Measurements from ENCODE around the gene ID2. TPM values are rescaled to one million over a fixed set of nuclear protein-coding genes. Genes with fewer than 3 reads are reported as not detected.

Gene ID2
- total and polyA plus RNA-seq, 2 of the 13 experiments (the other 11 are each of a cell fraction or from before 2014, with no cell fraction given): 214 to 719 TPM

DNA sequence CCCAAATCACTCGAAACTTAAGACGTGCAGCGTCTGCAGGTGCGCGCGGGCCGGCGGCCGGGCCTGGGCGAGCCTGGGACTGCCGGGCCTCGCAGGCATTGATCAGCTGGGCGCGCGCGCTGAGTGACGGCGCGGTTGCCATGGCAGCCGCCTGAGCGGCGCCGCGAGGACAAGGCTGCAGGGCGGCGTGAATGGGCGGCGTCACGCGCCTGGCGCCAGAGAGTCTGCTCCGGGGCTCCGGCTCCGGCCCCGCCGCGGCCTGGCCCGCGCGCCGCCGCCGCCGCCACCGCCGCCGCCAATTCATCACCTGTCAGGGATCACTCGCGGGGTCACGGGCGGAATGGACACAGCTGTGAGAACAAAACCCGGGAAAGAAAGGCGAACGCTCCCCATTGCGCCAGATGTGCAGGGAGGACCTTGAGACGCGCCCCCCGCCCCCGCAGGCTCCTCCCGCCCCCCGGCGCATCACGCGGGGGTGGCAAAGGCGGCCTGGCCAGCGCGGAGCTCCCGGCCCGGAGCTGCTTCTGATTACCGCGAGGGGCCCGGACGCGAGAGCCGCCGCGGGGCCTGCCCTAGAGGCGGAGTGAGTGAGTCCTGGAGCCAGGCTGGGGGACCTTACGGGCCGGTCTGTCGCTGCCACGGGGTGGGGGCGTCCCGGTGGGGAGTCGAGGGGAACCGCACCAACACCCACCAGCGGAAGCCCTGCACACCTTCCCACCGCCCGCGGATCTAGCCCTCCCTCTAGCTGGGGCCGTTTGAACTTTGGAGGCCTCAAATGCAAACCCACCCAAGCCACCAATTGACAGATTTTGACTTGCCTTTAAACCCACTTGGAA, 2.9 kb upstream of the ID2 start (continued):
- TF ChIP-seq FOXO1 (CRISPR knock-in tag; IDR thresholded peaks at IDR 0.05) (peak; percentile 55; the same call in 1 of the 2 replicates), MED13 (CRISPR knock-in tag; IDR thresholded peaks at IDR 0.05) (peak; percentile 89), ZNF768 (CRISPR knock-in tag; IDR thresholded peaks at IDR 0.05) (peak; percentile 48; the same call in 1 of the 2 replicates), TEAD3 (CRISPR knock-in tag; optimal IDR thresholded peaks at IDR 0.05; ENCODE audit: borderline replicate concordance) (peak; percentile 32)
- TF ChIP-seq, protein P1, sequence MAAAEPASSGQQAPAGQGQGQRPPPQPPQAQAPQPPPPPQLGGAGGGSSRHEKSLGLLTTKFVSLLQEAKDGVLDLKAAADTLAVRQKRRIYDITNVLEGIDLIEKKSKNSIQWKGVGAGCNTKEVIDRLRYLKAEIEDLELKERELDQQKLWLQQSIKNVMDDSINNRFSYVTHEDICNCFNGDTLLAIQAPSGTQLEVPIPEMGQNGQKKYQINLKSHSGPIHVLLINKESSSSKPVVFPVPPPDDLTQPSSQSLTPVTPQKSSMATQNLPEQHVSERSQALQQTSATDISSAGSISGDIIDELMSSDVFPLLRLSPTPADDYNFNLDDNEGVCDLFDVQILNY (CRISPR knock-in tag; conservative IDR thresholded peaks at IDR 0.05): peak; percentile 38; the same call in 1 of the 2 replicates

DNA sequence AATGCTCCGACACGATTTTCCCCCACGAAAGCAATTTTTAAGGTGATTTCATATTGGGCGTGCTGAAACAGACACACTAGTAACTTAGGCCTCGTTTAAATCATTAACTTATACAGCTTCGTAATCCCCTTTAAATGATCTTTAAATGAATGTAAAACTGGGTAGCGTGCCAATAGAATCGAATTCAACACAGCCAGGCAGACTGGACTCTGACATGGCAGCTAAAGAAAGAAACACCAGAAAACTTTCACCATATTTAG, 2.4 kb upstream of the ID2 start:
- DNase-seq (ENCODE audit: low spot score) (no peak), ATAC-seq (no peak), FAIRE-seq (no peak)
- Histone ChIP-seq H4K20me1 (ENCODE audit: insufficient read depth, low read length) (peaks cover 21% of the 10 kb centered on the region), H3K4me2 (ENCODE audit: low read depth, low read length) (peak overlapping the region; percentile 99), H3K36me3 (replicated peaks in 1 of 2; ENCODE audit: control insufficient read depth in 1 of 2, insufficient read depth in 2 of 2, low read length in 2 of 2) (no peaks in the 10 kb centered on the region), H3K79me2 (ENCODE audit: insufficient read depth, low read length) (peaks cover 30% of the 10 kb centered on the region), H3K9me3 (ENCODE audit: low read length) (peaks cover 6% of the 10 kb centered on the region), H3K4me3 (replicated peaks in 1 of 3; ENCODE audit: insufficient read depth in 1 of 3, low read depth in 2 of 3, low read length in 3 of 3) (peak overlapping the region; percentile 79 to 94 (median 83)), H3K4me1 (ENCODE audit: insufficient read depth, low read length) (peaks cover 38% of the 10 kb centered on the region), H3K27me3 (ENCODE audit: control insufficient read depth in 1 of 2, insufficient read depth in 2 of 2, low read length in 2 of 2) (peaks cover 0 to 8% of the 10 kb centered on the region in 2 experiments; a peak in 1 of 5 replicates), H2AFZ (ENCODE audit: low read length) (no peak overlapping the region), H3K9ac (ENCODE audit: insufficient read depth, low read depth, low read length) (peak overlapping the region; percentile 100), H3K27ac (ENCODE audit: extremely low read length, insufficient read depth, low read length) (peak overlapping the region; percentile 100)
- ChIA-PET CTCF (ENCODE audit: low intra/inter-chr PET ratio, low total read pairs) (interaction anchor here (1.1 kb wide), 1 partner anchor 51 kb away, joined by 4 read pairs; no protein-coding TSS in a partner anchor), POLR2A (interaction anchor here (1.0 to 7.2 kb wide), 20 partner anchors 10 to 588 kb away, joined by 3 to 354 read pairs (median 29); no protein-coding TSS in a partner anchor)
- under 1% methylated on average over 8 of the region's 8 CpGs for WGBS (ENCODE audit: low lambda C conversion rate)
- BruUV-seq (replicated peaks): no TSS peak
- intact Hi-C loops (cut with micrococcal nuclease; ENCODE audit: unreplicated experiment): loop anchor here (2.0 kb wide), 1 partner anchor 577 kb away; no protein-coding TSS in a partner anchor
- in situ Hi-C loops (cut with HindIII; ENCODE audit: extremely low pct_ligation_motif_present, low pct_unique_long_range_greater_than_20kb): loop anchor here (5.0 kb wide), 2 partner anchors 52 to 572 kb away; no protein-coding TSS in a partner anchor
- TF ChIP-seq STAG1 (CRISPR knock-in tag; IDR thresholded peaks at IDR 0.05) (no peak), HOXA3 (CRISPR knock-in tag; IDR thresholded peaks at IDR 0.05) (no peak), FLYWCH1 (CRISPR knock-in tag; IDR thresholded peaks at IDR 0.05) (0 out of 2 replicates have a peak, but pooled peaks have one; percentile 21), ZNF749 (CRISPR knock-in tag; IDR thresholded peaks at IDR 0.05; ENCODE audit: borderline replicate concordance) (0 out of 2 replicates have a peak, but pooled peaks have one; percentile 30), ZNF556 (CRISPR knock-in tag; IDR thresholded peaks at IDR 0.05; ENCODE audit: borderline replicate concordance) (no peak), ELF4 (CRISPR knock-in tag; IDR thresholded peaks at IDR 0.05; ENCODE audit: borderline replicate concordance) (0 out of 2 replicates have a peak, but pooled peaks have one; percentile 15), SOX13 (IDR thresholded peaks at IDR 0.05) (no peak), SOX13 (CRISPR knock-in tag; conservative IDR thresholded peaks at IDR 0.05 in 1 of 2, IDR thresholded peaks at IDR 0.05 in 1 of 2) (peak in 1 of 2 experiments; percentile 12; a peak in 1 of 4 replicates), ZNF777 (CRISPR knock-in tag; IDR thresholded peaks at IDR 0.05) (no peak), FOXP1 (IDR thresholded peaks at IDR 0.05) (no peak), FOXP1 (CRISPR knock-in tag; IDR thresholded peaks at IDR 0.05) (no peak)
- TF ChIP-seq, protein P2, sequence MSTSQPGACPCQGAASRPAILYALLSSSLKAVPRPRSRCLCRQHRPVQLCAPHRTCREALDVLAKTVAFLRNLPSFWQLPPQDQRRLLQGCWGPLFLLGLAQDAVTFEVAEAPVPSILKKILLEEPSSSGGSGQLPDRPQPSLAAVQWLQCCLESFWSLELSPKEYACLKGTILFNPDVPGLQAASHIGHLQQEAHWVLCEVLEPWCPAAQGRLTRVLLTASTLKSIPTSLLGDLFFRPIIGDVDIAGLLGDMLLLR (CRISPR knock-in tag; IDR thresholded peaks at IDR 0.05): 0 out of 2 replicates have a peak, but pooled peaks have one; percentile 3
- TF ChIP-seq, protein P3, sequence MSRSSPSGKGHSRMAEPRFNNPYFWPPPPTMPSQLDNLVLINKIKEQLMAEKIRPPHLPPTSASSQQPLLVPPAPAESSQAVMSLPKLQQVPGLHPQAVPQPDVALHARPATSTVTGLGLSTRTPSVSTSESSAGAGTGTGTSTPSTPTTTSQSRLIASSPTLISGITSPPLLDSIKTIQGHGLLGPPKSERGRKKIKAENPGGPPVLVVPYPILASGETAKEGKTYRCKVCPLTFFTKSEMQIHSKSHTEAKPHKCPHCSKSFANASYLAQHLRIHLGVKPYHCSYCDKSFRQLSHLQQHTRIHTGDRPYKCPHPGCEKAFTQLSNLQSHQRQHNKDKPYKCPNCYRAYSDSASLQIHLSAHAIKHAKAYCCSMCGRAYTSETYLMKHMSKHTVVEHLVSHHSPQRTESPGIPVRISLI (CRISPR knock-in tag; IDR thresholded peaks at IDR 0.05; ENCODE audit: borderline replicate concordance): no peak

Data from HepG2 (cell line).